GM13976 (cell line): ENCODE data around the gene TLE1.
"Not testable (repeated sequence)": the region's sequence is repeated elsewhere in the genome, so short reads cannot be mapped to it uniquely, and the experiment has no call there.

Experiments used
- DNase-seq: peaks from one replicate; pipeline ENCODE4 v3.0.0; 2012; ENCODE audit warnings: low spot score
- in situ Hi-C: fragments of 300-500 bp; cut with MboI; formaldehyde crosslinking; loops from one replicate; pipeline ENCODE4 v1.12.0; 2022; ENCODE audit warnings: low sequenced_read_pairs, mixed read lengths, inconsistent platforms; ENCODE audit not compliant: unreplicated experiment
- TF ChIP-seq, protein P1 (sequence below): IDR thresholded peaks from 2 replicates; pipeline ENCODE4 v1.5.1; 2012; ENCODE audit warnings: borderline replicate concordance, mild to moderate bottlenecking; ENCODE audit not compliant: insufficient read depth; ENCODE audit errors: extremely low read depth, missing control alignments, control extremely low read depth

TLE1 gene

DNA sequence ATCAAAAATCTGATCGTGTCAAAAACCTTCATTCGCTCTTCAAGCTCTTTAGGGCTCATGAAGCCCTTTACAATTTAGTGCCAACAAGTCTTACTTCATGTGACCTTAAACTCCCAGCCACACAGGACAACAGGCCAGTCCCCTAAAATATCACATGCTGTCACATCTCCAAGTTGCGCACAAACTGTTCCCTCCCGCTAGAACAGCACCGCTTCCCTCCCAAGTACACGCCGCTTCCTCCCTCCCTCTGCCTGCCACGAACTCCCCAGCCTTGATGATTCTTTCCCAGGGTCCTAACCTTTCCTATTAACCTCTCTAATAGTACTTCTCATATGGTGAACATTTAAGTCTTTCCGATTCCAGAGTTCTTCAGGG, 91.2 kb downstream of the TLE1 start:
- in situ Hi-C loops = no loop called here
- TF ChIP-seq, protein P1, sequence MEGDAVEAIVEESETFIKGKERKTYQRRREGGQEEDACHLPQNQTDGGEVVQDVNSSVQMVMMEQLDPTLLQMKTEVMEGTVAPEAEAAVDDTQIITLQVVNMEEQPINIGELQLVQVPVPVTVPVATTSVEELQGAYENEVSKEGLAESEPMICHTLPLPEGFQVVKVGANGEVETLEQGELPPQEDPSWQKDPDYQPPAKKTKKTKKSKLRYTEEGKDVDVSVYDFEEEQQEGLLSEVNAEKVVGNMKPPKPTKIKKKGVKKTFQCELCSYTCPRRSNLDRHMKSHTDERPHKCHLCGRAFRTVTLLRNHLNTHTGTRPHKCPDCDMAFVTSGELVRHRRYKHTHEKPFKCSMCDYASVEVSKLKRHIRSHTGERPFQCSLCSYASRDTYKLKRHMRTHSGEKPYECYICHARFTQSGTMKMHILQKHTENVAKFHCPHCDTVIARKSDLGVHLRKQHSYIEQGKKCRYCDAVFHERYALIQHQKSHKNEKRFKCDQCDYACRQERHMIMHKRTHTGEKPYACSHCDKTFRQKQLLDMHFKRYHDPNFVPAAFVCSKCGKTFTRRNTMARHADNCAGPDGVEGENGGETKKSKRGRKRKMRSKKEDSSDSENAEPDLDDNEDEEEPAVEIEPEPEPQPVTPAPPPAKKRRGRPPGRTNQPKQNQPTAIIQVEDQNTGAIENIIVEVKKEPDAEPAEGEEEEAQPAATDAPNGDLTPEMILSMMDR = no peak
- no peak for DNase-seq

DNA sequence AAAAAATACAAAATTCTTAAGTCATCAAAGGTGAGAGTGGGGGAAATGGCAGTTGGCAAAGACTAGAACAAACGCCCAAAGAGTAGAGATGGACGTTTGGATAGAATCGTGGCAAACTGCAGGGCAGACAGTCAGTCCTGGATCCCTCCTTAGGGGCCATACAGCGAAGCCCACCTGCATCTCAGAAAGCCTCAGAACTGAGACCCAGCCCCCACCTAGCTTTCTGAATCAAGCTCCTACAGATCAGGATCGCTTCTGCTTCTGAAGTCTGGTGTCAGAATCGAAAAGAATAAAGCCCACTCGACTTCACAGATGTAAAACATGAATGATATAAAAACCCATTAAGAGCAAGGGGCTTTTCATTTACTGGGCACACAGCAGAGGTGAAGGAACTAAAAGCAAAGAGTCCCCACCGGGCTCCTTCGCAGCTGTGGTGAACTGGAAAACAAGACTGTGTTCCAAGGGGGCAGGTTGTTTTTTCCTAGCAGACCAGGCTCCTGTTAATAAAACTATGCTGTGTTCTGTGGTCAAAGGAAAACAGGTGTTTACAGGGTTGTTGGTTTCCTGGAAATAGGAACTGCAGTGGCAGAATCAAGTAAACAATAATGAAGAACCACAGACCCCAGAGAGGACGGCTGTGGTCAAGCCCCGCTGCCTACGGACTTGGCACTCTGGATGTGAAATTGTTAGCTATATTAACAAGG, 91.8 kb downstream of the TLE1 start:
- in situ Hi-C loops = no loop called here
- DNase-seq = no peak
- TF ChIP-seq, protein P1 = no peak

DNA sequence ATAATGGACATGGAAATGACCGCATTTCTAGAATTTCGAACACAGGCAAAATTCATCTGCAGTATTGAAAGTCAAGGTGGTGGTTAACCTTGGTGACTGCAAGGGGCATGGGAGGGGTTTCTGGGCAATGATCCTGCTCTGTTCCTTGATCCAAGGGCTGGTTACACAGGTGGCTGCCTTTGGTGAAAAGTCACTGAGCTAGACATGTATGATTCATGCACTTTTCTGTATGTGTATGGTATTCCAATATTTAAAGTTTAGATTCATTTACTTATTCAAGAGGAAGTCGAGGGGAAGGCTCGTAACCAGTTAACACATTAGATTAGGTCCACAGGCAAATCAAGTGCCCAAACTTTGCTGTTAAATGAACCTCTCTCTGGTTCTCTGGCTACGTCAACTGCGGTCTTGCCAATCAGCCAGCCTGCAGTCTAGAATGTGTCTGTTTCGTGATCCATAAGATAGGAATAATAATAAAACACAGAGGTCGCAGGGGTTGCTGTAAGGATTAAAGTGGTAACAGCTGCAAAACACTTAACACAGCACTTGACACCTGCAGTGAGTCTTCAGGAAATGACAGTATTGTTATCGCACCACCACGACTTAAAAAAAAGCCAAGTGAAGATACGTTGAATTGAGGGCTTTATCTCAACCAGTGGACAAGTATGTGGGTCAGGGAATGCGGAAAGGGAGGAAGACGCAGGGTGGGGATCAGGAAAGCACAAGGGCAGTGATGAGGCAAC, 92.5 kb downstream of the TLE1 start:
- in situ Hi-C loops = no loop called here
- TF ChIP-seq, protein P1 = no peak
- DNase-seq = no peak

DNA sequence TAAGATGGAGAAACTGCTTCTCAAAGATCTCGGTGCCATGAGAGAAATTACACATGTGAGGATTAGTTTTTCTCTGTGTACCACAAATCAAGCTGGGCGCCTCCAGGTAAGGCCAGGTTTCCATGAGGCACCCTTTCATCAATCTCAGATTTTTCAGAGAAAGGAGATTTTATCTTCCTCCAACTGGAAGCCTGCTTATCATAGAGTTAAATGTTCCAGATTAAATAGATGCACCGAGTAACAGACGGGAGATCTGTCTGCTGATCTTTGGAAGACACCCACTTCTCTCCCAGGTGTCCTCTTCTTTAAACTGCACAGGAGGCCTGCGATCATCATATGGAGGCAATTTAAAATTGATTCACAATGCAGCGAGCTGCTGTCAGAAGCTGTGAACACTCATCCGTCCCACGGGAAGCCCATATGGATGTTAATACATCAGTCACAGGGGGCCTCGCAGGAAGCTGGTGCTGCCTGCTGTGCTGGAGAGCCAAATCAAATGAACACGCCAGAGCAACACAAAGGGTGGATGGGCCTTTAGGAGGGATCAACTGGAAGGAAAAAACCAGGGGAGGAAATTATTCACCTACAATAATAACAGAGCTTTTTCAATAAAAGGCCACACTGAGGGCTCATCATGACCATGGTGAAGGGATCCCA, 93.3 kb downstream of the TLE1 start:
- no peak for DNase-seq
- TF ChIP-seq, protein P1 = no peak
- in situ Hi-C loops = no loop called here

DNA sequence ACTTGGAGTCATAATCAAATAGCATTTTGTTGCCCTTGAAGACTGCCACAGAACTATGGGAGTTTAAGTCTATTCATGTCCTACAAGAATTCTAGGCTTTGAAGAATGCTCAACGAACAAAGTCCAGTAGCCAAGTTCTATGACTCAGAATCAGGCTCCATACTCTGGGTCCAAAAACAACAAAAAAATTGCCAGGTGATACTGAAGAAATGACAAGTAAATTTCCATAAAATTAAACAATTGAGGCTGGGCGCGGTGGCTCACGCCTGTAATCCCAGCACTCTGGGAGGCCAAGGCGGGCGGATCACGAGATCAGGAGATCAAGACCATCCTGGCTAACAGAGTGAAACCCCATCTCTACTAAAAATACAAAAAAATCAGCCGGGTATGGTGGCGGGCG, 94.1 kb downstream of the TLE1 start:
- DNase-seq, in situ Hi-C loops: not testable (repeated sequence)

DNA sequence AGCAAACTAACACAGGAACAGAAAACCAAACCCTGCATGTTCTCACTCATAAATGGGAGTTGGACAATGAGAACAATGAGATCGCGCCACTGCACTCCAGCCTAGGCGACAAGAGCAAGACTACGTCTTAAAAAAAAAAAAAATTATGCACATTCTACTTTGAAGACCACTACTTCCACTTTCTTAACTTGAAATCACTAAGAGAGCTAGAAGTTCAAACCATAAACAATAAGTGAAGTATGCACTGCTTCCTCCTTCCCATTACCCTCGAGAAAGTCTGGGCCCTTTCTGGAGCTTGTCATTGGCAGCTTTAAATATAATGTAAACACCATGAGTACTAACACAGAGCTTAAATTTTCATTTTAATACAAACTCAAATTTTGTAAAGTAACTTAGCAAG, 94.9 kb downstream of the TLE1 start:
- no peak for DNase-seq
- in situ Hi-C loops = no loop called here
- TF ChIP-seq, protein P1 = no peak

DNA sequence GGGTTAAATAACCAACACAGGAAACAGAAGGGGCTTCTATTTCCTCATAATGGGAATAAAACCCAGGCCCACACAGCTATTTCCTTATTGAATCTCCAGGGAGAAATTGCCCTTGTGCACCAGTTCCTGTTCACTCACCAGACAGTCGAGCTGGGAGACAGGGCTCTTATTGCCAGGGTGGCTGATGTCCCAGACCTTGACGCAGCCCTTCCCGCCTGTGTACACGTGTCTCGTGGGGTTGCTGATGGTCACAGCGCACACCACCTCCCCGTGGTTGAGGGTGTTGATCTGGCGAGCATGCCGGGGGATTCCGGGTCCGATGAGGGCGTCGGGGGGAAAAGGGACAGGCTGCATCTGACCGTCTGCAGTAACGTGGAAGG, 96.5 kb downstream of the TLE1 start:
- TF ChIP-seq, protein P1 = no peak
- DNase-seq = no peak
- in situ Hi-C loops = no loop called here
